Lower leg skin (tissue), 4 donors: Measurements from ENCODE around the gene HMGCS2. TPM values are rescaled to one million over a fixed set of nuclear protein-coding genes. Genes with fewer than 3 reads are reported as not detected.
"Not testable (repeated sequence)": the region's sequence is repeated elsewhere in the genome, so short reads cannot be mapped to it uniquely, and the experiment has no call there.

ENCODE experiments used
- DNase-seq, 2 donors: peaks; one replicate each; pipeline ENCODE4 v3.0.0-alpha.2; 2019; ENCODE audit warnings: low spot score in 2 of 2
- H3K4me3 ChIP-seq: fragments of 200-600 bp; sonication (generic); 2 replicates; pipeline ENCODE4 v1.5.1; 2017; ENCODE audit warnings: mild to moderate bottlenecking, low read depth; ENCODE audit not compliant: poor library complexity, severe bottlenecking
- CTCF ChIP-seq, 3 donors: fragments of 450-650 bp; IDR thresholded peaks; one replicate each; pipeline ENCODE4 v1.5.1; 2016; ENCODE audit warnings: antibody characterized with exemption in 3 of 3, mild to moderate bottlenecking in 3 of 3, moderate library complexity in 2 of 3
- POLR2A ChIP-seq, 2 donors: fragments of 450-650 bp; IDR thresholded peaks; one replicate each; pipeline ENCODE4 v1.6.1; 2016 to 2017; ENCODE audit warnings: antibody characterized with exemption in 2 of 2, mild to moderate bottlenecking in 1 of 2, moderate library complexity in 1 of 2
- WGBS, 2 donors: methylation state at CpG; one replicate each; pipeline ENCODE4 v1.1.5; 2018; 5-methylcytosine and 5-hydroxymethylcytosine counted together
- intact Hi-C: fragments of 100-400 bp; cut with DNase I; formaldehyde crosslinking; loops from one replicate; pipeline ENCODE4 v1.15.0; 2023; ENCODE audit warnings: low total_unique reads
- total RNA-seq, 4 donors: library from RNA; depleted of rRNA; stranded (reverse); fragments of >200 nt; gene quantifications; one replicate each; pipeline ENCODE4 v1.1.0, GENCODE V29; 2016

HMGCS2 gene
- total RNA-seq, 4 donors from 2014 or later: 23.9 to 400 (median 93.4) TPM

GRCh38 chr1:119711804-119712341 is 56.8 kb downstream of the HMGCS2 start, which contains the start of gene PHGDH:
PHGDH (plus strand) TSS chr1:119711934; CDS start chr1:119712023, 89 bp downstream.
- TF ChIP-seq CTCF (IDR thresholded peaks at IDR 0.05): no peak
- TF ChIP-seq POLR2A (IDR thresholded peaks at IDR 0.05): no peak
- DNase-seq: peak; percentile 53 to 93
- peak within 1 kb of the TSS; percentile 36 for H3K4me3 ChIP-seq
- 0 to 2% methylated on average over 26 to 27 of the region's 27 CpGs for WGBS, 2 donors
- intact Hi-C loops: no loop called here

GRCh38 chr1:119711356-119711803 is 57.3 kb downstream of the HMGCS2 start:
- WGBS, 2 donors: 20 to 21% methylated on average over 9 of the region's 10 CpGs
- DNase-seq, intact Hi-C loops: not testable (repeated sequence)
- peak overlapping the region; percentile 36 for H3K4me3 ChIP-seq

GRCh38 chr1:119706599-119706998 is 62.1 kb downstream of the HMGCS2 start:
- WGBS, 2 donors: 92 to 100% methylated on average over 6 of the region's 6 CpGs
- DNase-seq, H3K4me3 ChIP-seq, intact Hi-C loops: not testable (repeated sequence)

- DNase-seq: no peak
- no peak for TF ChIP-seq CTCF (IDR thresholded peaks at IDR 0.05)
- no peak for TF ChIP-seq POLR2A (IDR thresholded peaks at IDR 0.05)
- no peak overlapping the region for H3K4me3 ChIP-seq
- WGBS, 2 donors: 59 to 71% methylated on average over 6 of the region's 6 CpGs
- intact Hi-C loops: no loop called here
Measured at GRCh38 chr1:119703666-119704450, 64.8 kb downstream of the HMGCS2 start.

GRCh38 chr1:119702384-119702783 is 66.3 kb downstream of the HMGCS2 start:
- intact Hi-C loops: no loop called here
- 47 to 50% methylated on average over 2 of the region's 2 CpGs for WGBS, 2 donors
- no peak for DNase-seq
- no peak overlapping the region for H3K4me3 ChIP-seq
- TF ChIP-seq CTCF (IDR thresholded peaks at IDR 0.05) (no peak), POLR2A (IDR thresholded peaks at IDR 0.05) (no peak)

- no peak overlapping the region for H3K4me3 ChIP-seq
- TF ChIP-seq POLR2A (IDR thresholded peaks at IDR 0.05) (no peak), CTCF (IDR thresholded peaks at IDR 0.05) (no peak)
- no peak for DNase-seq
- intact Hi-C loops: no loop called here
Measured at GRCh38 chr1:119701659-119702058, 67.0 kb downstream of the HMGCS2 start.
